Ascending aorta (tissue), 2 donors: ENCODE results near the gene PRIMA1. TPM values are rescaled to one million over a fixed set of nuclear protein-coding genes. Genes with fewer than 3 reads are reported as not detected.

Experiments
- DNase-seq, 2 donors: peaks; one replicate each; pipeline ENCODE4 v3.0.0-alpha.2; 2019; ENCODE audit warnings: low spot score in 2 of 2
- H3K27ac ChIP-seq, 2 donors: fragments of 200-600 bp; sonication (generic); one replicate each; pipeline ENCODE4 v1.5.1; 2016 to 2017; ENCODE audit warnings: mild to moderate bottlenecking in 1 of 2
- H3K27me3 ChIP-seq: fragments of 200-600 bp; sonication (generic); one replicate; pipeline ENCODE4 v1.5.1; 2017
- H3K36me3 ChIP-seq, 2 donors: fragments of 200-600 bp; sonication (generic); one replicate each; pipeline ENCODE4 v1.5.1; 2016
- H3K4me1 ChIP-seq, 2 donors: fragments of 200-600 bp; sonication (generic); one replicate each; pipeline ENCODE4 v1.5.1; 2016 to 2017; ENCODE audit warnings: mild to moderate bottlenecking in 1 of 2
- H3K4me3 ChIP-seq, 2 donors: fragments of 200-600 bp; sonication (generic); one replicate each; pipeline ENCODE4 v1.5.1; 2016 to 2017; ENCODE audit warnings: mild to moderate bottlenecking in 1 of 2
- H3K9me3 ChIP-seq, 2 donors: fragments of 200-600 bp; sonication (generic); one replicate each; pipeline ENCODE4 v1.5.1; 2016
- CTCF ChIP-seq, 3 experiments: fragments of 200-600 bp in 2 of 3; fragments of 450-650 bp in 1 of 3; sonication (generic) in 2 of 3; IDR thresholded peaks; one replicate each; pipeline ENCODE4 v1.5.1; 2016 to 2019; ENCODE audit warnings: antibody characterized with exemption in 3 of 3, mild to moderate bottlenecking in 1 of 3, moderate library complexity in 1 of 3
- intact Hi-C: fragments of 100-400 bp; cut with DNase I; formaldehyde crosslinking; loops from one replicate; pipeline ENCODE4 v1.15.1; 2023
- total RNA-seq: library from RNA; depleted of rRNA; stranded (reverse); fragments of >200 nt; gene quantifications from one replicate; pipeline ENCODE4 v1.1.0, GENCODE V29; 2016

PRIMA1 gene
- total RNA-seq, 1 donor from 2014 or later: 9.4 TPM

GRCh38 chr14:93691042-93691780 lies 97.1 kb downstream of the PRIMA1 start:
- Histone ChIP-seq H3K36me3 (no peaks in the 10 kb centered on the region), H3K9me3 (no peaks in the 10 kb centered on the region), H3K4me3 (no peak overlapping the region), H3K27ac (no peak overlapping the region), H3K27me3 (no peaks in the 10 kb centered on the region), H3K4me1 (no peaks in the 10 kb centered on the region)
- DNase-seq: no peak
- no peak for TF ChIP-seq CTCF (IDR thresholded peaks at IDR 0.05)
- intact Hi-C loops: no loop called here

- no peak for TF ChIP-seq CTCF (IDR thresholded peaks at IDR 0.05)
- Histone ChIP-seq H3K27me3 (no peaks in the 10 kb centered on the region), H3K4me3 (no peak overlapping the region), H3K36me3 (no peaks in the 10 kb centered on the region), H3K9me3 (no peaks in the 10 kb centered on the region), H3K27ac (no peak overlapping the region), H3K4me1 (no peaks in the 10 kb centered on the region)
- no peak for DNase-seq
- intact Hi-C loops: no loop called here
These were observed 98.1 kb downstream of the PRIMA1 start for GRCh38 chr14:93690146-93690545.

GRCh38 chr14:93688820-93689219 lies 99.5 kb downstream of the PRIMA1 start:
- Histone ChIP-seq H3K36me3 (no peaks in the 10 kb centered on the region), H3K4me1 (no peaks in the 10 kb centered on the region), H3K27me3 (no peaks in the 10 kb centered on the region), H3K9me3 (no peaks in the 10 kb centered on the region), H3K4me3 (no peak overlapping the region), H3K27ac (no peak overlapping the region)
- no peak for TF ChIP-seq CTCF (IDR thresholded peaks at IDR 0.05)
- intact Hi-C loops: no loop called here
- no peak for DNase-seq

- intact Hi-C loops: no loop called here
- H3K27me3 ChIP-seq: no peaks in the 10 kb centered on the region
- no peak overlapping the region for H3K4me3 ChIP-seq
- no peaks in the 10 kb centered on the region for H3K4me1 ChIP-seq
- no peak for TF ChIP-seq CTCF (IDR thresholded peaks at IDR 0.05)
- no peak for DNase-seq
- no peak overlapping the region for H3K27ac ChIP-seq
- H3K9me3 ChIP-seq: no peaks in the 10 kb centered on the region
- no peaks in the 10 kb centered on the region for H3K36me3 ChIP-seq
These were observed 100.0 kb downstream of the PRIMA1 start for GRCh38 chr14:93688239-93688666.

GRCh38 chr14:93686268-93686667 lies 102.0 kb downstream of the PRIMA1 start:
- H3K4me1 ChIP-seq: no peaks in the 10 kb centered on the region
- no peak overlapping the region for H3K4me3 ChIP-seq
- no peaks in the 10 kb centered on the region for H3K27me3 ChIP-seq
- H3K9me3 ChIP-seq: no peaks in the 10 kb centered on the region
- no peaks in the 10 kb centered on the region for H3K36me3 ChIP-seq
- intact Hi-C loops: no loop called here
- H3K27ac ChIP-seq: no peak overlapping the region
- no peak for TF ChIP-seq CTCF (IDR thresholded peaks at IDR 0.05)
- DNase-seq: no peak
